ENCODE data around the gene HPS4. TPM values are rescaled to one million over a fixed set of nuclear protein-coding genes. Genes with fewer than 3 reads are reported as not detected.

HPS4 gene
- total RNA-seq, 1 donor from 2014 or later, result 29.5 TPM

GRCh38 chr22:26448941-26449340 lies 34.6 kb downstream of the HPS4 start:
- TF ChIP-seq, protein P1, sequence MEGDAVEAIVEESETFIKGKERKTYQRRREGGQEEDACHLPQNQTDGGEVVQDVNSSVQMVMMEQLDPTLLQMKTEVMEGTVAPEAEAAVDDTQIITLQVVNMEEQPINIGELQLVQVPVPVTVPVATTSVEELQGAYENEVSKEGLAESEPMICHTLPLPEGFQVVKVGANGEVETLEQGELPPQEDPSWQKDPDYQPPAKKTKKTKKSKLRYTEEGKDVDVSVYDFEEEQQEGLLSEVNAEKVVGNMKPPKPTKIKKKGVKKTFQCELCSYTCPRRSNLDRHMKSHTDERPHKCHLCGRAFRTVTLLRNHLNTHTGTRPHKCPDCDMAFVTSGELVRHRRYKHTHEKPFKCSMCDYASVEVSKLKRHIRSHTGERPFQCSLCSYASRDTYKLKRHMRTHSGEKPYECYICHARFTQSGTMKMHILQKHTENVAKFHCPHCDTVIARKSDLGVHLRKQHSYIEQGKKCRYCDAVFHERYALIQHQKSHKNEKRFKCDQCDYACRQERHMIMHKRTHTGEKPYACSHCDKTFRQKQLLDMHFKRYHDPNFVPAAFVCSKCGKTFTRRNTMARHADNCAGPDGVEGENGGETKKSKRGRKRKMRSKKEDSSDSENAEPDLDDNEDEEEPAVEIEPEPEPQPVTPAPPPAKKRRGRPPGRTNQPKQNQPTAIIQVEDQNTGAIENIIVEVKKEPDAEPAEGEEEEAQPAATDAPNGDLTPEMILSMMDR (IDR thresholded peaks at IDR 0.05; ENCODE audit: insufficient read depth, low read length, severe bottlenecking), result no peak
- Histone ChIP-seq H3K4me3 (ENCODE audit: low read depth, low read length) (no peak overlapping the region), H3K27me3 (ENCODE audit: control insufficient read depth, insufficient read depth, low read length) (no peaks in the 10 kb centered on the region), H3K36me3 (ENCODE audit: control insufficient read depth, insufficient read depth, low read length) (peaks cover 15% of the 10 kb centered on the region)
- FAIRE-seq (no peak), DNase-seq (ENCODE audit: low read depth) (no peak)

DNA sequence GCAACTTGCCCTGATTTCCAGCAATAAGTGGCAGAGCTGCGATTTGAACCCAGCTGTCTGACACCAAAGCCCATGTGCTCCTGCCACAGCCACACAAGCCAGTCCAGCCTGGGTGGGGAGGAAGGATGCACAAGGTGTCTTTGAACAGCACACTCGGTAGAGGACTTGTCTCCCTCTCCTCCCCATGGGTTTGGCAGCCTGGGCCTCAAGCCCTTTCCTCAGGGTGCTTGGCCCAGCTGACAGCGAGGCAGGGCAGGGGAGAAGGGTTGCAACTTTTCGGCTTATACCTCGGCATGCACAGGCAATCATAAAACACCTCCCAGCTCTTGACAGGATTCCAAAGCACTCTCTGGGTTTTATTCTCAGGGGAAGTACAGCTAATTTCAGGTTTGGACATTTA lies 35.2 kb downstream of the HPS4 start:
- DNase-seq (ENCODE audit: low read depth) (no peak), FAIRE-seq (no peak)
- TF ChIP-seq, protein P1 (IDR thresholded peaks at IDR 0.05; ENCODE audit: insufficient read depth, low read length, severe bottlenecking), result no peak
- Histone ChIP-seq H3K4me3 (ENCODE audit: low read depth, low read length) (no peak overlapping the region), H3K27me3 (ENCODE audit: control insufficient read depth, insufficient read depth, low read length) (no peaks in the 10 kb centered on the region), H3K36me3 (ENCODE audit: control insufficient read depth, insufficient read depth, low read length) (peaks cover 11% of the 10 kb centered on the region)

GRCh38 chr22:26447584-26448329 lies 35.8 kb downstream of the HPS4 start:
- TF ChIP-seq, protein P1 (IDR thresholded peaks at IDR 0.05; ENCODE audit: insufficient read depth, low read length, severe bottlenecking), result no peak
- Histone ChIP-seq H3K4me3 (ENCODE audit: low read depth, low read length) (no peak overlapping the region), H3K36me3 (ENCODE audit: control insufficient read depth, insufficient read depth, low read length) (peaks cover 7% of the 10 kb centered on the region), H3K27me3 (ENCODE audit: control insufficient read depth, insufficient read depth, low read length) (no peaks in the 10 kb centered on the region)
- DNase-seq (ENCODE audit: low read depth) (no peak), FAIRE-seq (peak; percentile 82)

DNA sequence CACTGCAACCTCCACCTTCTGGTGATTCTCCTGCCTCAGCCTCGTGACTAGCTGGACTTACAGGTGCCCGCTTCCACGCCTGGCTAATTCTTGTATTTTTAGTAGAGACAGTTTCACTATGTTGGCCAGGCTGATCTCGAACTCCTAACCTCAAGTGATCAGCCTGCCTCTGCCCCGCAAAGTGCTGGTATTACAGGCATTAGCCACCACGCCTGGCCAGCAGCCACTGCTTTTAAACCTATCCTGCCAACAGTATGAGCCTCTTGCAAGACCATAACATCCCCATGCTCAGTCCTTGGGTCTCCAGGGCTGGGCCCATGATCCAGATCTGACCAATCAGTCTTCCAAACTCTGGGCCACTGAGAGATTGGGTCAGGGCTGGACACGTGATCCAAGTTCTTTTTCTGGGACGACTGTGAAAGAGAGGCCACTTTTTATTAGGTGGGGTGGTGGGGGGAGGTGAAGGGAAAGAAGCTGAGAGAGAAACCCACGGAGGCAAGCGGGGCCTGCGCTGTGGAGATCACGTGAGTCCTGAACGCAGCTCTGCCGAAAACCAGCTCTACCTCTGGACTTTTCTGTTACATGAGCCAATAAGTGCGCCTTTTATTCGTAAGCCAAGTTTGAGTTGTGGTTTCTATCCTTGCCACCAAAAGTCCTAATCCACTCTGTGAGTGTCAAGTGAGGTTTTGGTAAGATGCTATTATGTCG lies 36.6 kb downstream of the HPS4 start:
- FAIRE-seq (no peak), DNase-seq (ENCODE audit: low read depth) (no peak)
- TF ChIP-seq, protein P1 (IDR thresholded peaks at IDR 0.05; ENCODE audit: insufficient read depth, low read length, severe bottlenecking), result no peak
- no peaks in the 10 kb centered on the region for H3K27me3 ChIP-seq (ENCODE audit: control insufficient read depth, insufficient read depth, low read length)
- no peak overlapping the region for H3K4me3 ChIP-seq (ENCODE audit: low read depth, low read length)
- H3K36me3 ChIP-seq (ENCODE audit: control insufficient read depth, insufficient read depth, low read length), result peaks cover 4% of the 10 kb centered on the region

DNA sequence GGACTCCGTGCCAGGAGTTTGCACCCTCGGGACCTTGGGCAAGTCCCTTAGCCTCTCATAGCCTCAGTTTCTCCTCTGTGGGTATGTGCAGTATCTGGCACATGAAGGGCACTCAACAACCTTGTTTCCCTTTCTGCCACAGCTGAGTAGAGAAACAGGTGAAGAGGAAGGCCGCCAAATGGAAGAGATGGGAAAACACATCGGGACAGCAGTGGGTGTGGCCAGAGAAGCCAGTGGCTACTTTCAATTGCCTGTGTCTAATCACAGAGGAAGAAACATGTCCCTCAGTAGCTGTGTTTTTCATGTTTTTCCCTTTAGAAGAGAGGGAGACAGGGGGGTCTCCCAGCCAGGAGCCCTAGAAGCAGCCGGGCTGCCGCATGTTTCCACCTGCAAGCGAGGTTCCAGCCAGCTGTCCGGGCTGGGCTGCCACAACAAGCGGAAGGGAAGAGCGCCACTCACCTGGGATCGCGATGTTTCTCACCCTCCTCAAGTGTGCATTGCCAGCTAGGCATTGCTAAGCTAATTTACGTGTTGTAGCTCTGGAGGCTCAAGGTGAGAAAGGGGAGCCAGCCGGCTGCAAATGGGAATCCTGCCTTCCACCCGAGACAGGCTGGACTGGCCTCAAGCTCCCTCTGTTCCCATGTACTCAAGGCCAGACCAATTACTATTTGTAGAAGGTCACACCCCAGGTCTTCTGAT lies 37.9 kb downstream of the HPS4 start:
- DNase-seq (ENCODE audit: low read depth), result no peak
- Histone ChIP-seq H3K27me3 (ENCODE audit: control insufficient read depth, insufficient read depth, low read length) (no peaks in the 10 kb centered on the region), H3K4me3 (ENCODE audit: low read depth, low read length) (no peak overlapping the region), H3K36me3 (ENCODE audit: control insufficient read depth, insufficient read depth, low read length) (no peaks in the 10 kb centered on the region)
- no peak for FAIRE-seq
- TF ChIP-seq, protein P1 (IDR thresholded peaks at IDR 0.05; ENCODE audit: insufficient read depth, low read length, severe bottlenecking), result no peak

Data from bronchial epithelial cell (primary cell).